Measurements from ENCODE around the gene GOLGA8M.
"Not testable (repeated sequence)": the region's sequence is repeated elsewhere in the genome, so short reads cannot be mapped to it uniquely, and the experiment has no call there.

GOLGA8M gene

DNA sequence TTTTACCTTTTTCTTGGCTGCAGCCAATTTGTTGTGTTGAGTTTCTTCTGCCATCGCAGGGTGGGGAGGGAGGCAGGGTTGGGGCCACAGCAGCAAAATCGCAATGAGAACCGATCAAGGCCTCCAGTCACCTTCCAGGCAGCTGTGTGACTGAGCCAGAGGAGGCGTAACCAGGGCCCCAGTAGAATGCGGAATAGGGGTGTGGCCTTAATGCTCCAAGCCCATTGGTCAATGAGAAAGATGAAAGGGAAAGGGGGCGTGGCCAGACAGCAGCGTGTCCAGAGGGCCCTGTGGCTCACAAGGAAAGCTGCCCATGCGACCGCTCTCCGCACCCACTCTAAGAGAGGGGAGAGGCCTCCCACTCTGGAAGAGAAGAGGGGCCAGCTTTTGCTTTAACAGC, at the start of gene GOLGA8M:
TSS of gene GOLGA8M (minus strand) at position 152 of the 400 bp plus-strand sequence. CDS start at position 54, 98 bp downstream.
- not testable (repeated sequence) for H3K4me3 ChIP-seq (ENCODE audit: low read length in 2 of 2); H3K9me3 ChIP-seq (ENCODE audit: control insufficient read depth in 2 of 2, low read length in 2 of 2); H3K27me3 ChIP-seq (ENCODE audit: control insufficient read depth in 2 of 2, insufficient read depth in 2 of 2, low read length in 2 of 2); H3K27ac ChIP-seq (ENCODE audit: low read depth in 2 of 2, low read length in 2 of 2); H3K9ac ChIP-seq (ENCODE audit: low read depth in 1 of 2, low read length in 2 of 2); H3K36me3 ChIP-seq (ENCODE audit: control insufficient read depth in 2 of 2, insufficient read depth in 2 of 2, low read length in 2 of 2); H3K4me1 ChIP-seq (ENCODE audit: control insufficient read depth in 2 of 2, insufficient read depth in 2 of 2, low read length in 2 of 2)

GRCh38 chr15:28742890-28743289, 30.7 kb upstream of the GOLGA8M start:
- not testable (repeated sequence) for H3K4me1 ChIP-seq (ENCODE audit: control insufficient read depth in 2 of 2, insufficient read depth in 2 of 2, low read length in 2 of 2); H3K9me3 ChIP-seq (ENCODE audit: control insufficient read depth in 2 of 2, low read length in 2 of 2); H3K36me3 ChIP-seq (ENCODE audit: control insufficient read depth in 2 of 2, insufficient read depth in 2 of 2, low read length in 2 of 2); H3K27ac ChIP-seq (ENCODE audit: low read depth in 2 of 2, low read length in 2 of 2); H3K27me3 ChIP-seq (ENCODE audit: control insufficient read depth in 2 of 2, insufficient read depth in 2 of 2, low read length in 2 of 2); H3K9ac ChIP-seq (ENCODE audit: low read depth in 1 of 2, low read length in 2 of 2); H3K4me3 ChIP-seq (ENCODE audit: low read length in 2 of 2)

DNA sequence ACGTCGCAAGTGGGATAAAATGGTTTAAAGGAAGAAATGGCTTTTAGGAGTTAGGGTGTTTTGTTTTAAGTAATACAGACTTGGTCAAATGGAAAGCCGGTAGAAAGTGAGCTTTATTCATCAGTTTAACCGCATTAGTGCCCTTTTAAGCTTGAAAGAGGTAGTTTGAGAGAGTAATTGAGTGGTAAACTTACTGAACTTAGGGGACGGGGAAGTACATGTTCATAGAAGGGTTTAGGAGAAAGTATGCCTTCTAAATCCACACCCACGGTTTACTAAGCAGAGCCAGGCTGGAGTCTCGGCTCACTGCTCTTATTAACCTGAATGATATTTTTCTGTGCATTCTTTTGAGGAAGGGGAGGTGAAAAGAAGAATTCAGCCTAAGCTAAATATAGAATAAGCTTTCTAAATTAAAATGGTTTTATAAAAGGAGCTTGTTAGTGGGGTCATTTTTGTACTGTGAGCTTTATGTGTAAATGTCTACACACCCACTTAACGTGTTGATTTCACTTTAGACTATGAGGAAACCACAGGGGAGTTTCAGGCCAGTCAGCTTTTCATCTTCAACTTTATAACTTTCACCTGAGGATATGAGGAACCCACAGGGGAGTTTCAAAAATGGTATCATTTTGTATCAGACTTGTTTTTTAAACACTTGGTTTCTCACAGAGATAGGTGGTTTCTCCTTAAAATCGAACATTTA, 26.5 kb upstream of the GOLGA8M start:
- H3K27me3 ChIP-seq (ENCODE audit: control insufficient read depth in 2 of 2, insufficient read depth in 2 of 2, low read length in 2 of 2); H3K27ac ChIP-seq (ENCODE audit: low read depth in 2 of 2, low read length in 2 of 2); H3K4me1 ChIP-seq (ENCODE audit: control insufficient read depth in 2 of 2, insufficient read depth in 2 of 2, low read length in 2 of 2); H3K9ac ChIP-seq (ENCODE audit: low read depth in 1 of 2, low read length in 2 of 2); H3K36me3 ChIP-seq (ENCODE audit: control insufficient read depth in 2 of 2, insufficient read depth in 2 of 2, low read length in 2 of 2); H3K9me3 ChIP-seq (ENCODE audit: control insufficient read depth in 2 of 2, low read length in 2 of 2): not testable (repeated sequence)
- H3K4me3 ChIP-seq (ENCODE audit: low read length in 2 of 2), result peak overlapping the region in 1 of 2 donors; percentile 20

- not testable (repeated sequence) for H3K36me3 ChIP-seq (ENCODE audit: control insufficient read depth in 2 of 2, insufficient read depth in 2 of 2, low read length in 2 of 2); H3K9me3 ChIP-seq (ENCODE audit: control insufficient read depth in 2 of 2, low read length in 2 of 2); H3K9ac ChIP-seq (ENCODE audit: low read depth in 1 of 2, low read length in 2 of 2); H3K27me3 ChIP-seq (ENCODE audit: control insufficient read depth in 2 of 2, insufficient read depth in 2 of 2, low read length in 2 of 2); H3K4me1 ChIP-seq (ENCODE audit: control insufficient read depth in 2 of 2, insufficient read depth in 2 of 2, low read length in 2 of 2)
- Histone ChIP-seq H3K27ac (ENCODE audit: low read depth in 2 of 2, low read length in 2 of 2) (peak overlapping the region in 1 of 2 donors; percentile 47), H3K4me3 (ENCODE audit: low read length in 2 of 2) (peak overlapping the region in 1 of 2 donors; percentile 20)
Measured at GRCh38 chr15:28738200-28738561, 26.0 kb upstream of the GOLGA8M start.

DNA sequence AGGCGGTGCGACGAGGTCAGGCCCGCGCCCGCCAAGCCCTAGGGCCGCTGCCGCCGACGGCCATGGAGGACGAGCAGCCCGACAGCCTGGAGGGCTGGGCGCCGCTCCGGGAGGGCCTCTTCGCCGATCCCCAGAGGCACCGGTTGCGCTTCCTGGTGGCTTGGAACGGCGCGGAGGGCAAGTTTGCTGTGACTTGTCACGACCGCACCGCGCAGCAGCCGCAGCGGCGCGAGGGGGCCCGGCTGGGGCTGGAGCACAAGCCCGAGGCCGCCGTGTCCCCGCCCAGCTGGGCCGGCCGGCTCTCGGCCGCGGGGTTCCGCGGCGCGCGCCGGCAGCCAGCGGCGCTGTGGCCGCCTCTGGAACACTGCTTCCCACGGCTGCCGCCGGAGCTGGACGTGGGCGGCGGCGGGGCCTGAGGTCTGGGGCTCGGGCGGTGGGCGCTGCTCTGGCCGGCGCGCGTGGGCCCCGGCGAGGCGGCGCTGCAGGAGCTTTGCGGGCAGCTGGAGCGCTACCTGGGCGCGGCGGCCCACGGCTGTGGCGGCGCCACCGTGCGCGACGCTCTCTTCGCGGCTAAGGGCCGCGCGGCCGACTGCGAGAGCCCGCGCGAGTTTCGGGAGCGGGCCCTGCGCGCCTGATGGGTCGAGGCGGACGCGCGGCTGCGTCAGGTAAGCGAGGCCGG, 25.4 kb upstream of the GOLGA8M start:
- H3K4me1 ChIP-seq (ENCODE audit: control insufficient read depth in 2 of 2, insufficient read depth in 2 of 2, low read length in 2 of 2); H3K9me3 ChIP-seq (ENCODE audit: control insufficient read depth in 2 of 2, low read length in 2 of 2); H3K36me3 ChIP-seq (ENCODE audit: control insufficient read depth in 2 of 2, insufficient read depth in 2 of 2, low read length in 2 of 2); H3K27me3 ChIP-seq (ENCODE audit: control insufficient read depth in 2 of 2, insufficient read depth in 2 of 2, low read length in 2 of 2); H3K9ac ChIP-seq (ENCODE audit: low read depth in 1 of 2, low read length in 2 of 2): not testable (repeated sequence)
- Histone ChIP-seq H3K4me3 (ENCODE audit: low read length in 2 of 2) (peak overlapping the region; percentile 7 to 23), H3K27ac (ENCODE audit: low read depth in 2 of 2, low read length in 2 of 2) (peak overlapping the region; percentile 9 to 47)

DNA sequence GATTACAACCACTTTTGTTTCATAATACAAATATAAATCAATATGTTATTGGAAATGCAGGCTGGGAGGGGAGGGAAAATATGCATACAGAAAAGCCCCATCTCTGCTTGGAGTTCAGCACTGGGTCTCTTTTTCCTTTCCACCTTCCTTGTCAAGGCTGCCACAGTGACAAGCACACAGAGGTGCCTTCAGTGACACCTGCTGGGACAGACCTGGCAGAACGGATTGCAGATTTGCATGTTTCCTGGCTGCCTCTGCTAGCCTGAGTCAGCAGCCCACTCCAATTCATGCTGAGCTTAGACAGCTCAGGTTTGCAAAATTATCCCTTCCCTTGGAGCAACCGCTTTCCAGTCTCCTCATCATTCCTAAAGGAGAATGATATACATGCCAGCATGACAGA, 15.8 kb upstream of the GOLGA8M start:
- not testable (repeated sequence) for H3K36me3 ChIP-seq (ENCODE audit: control insufficient read depth in 2 of 2, insufficient read depth in 2 of 2, low read length in 2 of 2); H3K27me3 ChIP-seq (ENCODE audit: control insufficient read depth in 2 of 2, insufficient read depth in 2 of 2, low read length in 2 of 2); H3K9ac ChIP-seq (ENCODE audit: low read depth in 1 of 2, low read length in 2 of 2); H3K9me3 ChIP-seq (ENCODE audit: control insufficient read depth in 2 of 2, low read length in 2 of 2); H3K4me3 ChIP-seq (ENCODE audit: low read length in 2 of 2); H3K27ac ChIP-seq (ENCODE audit: low read depth in 2 of 2, low read length in 2 of 2); H3K4me1 ChIP-seq (ENCODE audit: control insufficient read depth in 2 of 2, insufficient read depth in 2 of 2, low read length in 2 of 2)

DNA sequence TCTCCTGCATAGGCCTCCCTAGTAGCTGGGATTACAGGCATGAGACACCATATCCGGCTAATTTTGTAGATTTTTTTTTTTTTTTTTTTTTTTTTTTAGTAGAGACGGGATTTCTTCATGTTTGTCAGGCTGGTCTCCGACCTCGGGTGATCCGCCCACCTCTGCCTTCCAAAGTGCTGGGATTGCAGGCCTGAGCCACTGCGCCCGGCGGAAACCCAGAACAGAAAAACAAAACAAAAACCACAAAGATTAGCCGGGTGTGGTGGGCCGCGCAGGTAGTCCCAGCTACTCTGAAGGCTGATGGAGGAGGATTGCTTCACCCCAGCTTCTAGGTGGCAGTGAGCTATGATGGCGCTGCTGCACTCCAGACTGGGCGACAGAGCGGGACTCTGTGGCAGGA, 14.8 kb upstream of the GOLGA8M start:
- H3K4me1 ChIP-seq (ENCODE audit: control insufficient read depth in 2 of 2, insufficient read depth in 2 of 2, low read length in 2 of 2); H3K27ac ChIP-seq (ENCODE audit: low read depth in 2 of 2, low read length in 2 of 2); H3K4me3 ChIP-seq (ENCODE audit: low read length in 2 of 2); H3K9me3 ChIP-seq (ENCODE audit: control insufficient read depth in 2 of 2, low read length in 2 of 2); H3K27me3 ChIP-seq (ENCODE audit: control insufficient read depth in 2 of 2, insufficient read depth in 2 of 2, low read length in 2 of 2); H3K36me3 ChIP-seq (ENCODE audit: control insufficient read depth in 2 of 2, insufficient read depth in 2 of 2, low read length in 2 of 2); H3K9ac ChIP-seq (ENCODE audit: low read depth in 1 of 2, low read length in 2 of 2): not testable (repeated sequence)

DNA sequence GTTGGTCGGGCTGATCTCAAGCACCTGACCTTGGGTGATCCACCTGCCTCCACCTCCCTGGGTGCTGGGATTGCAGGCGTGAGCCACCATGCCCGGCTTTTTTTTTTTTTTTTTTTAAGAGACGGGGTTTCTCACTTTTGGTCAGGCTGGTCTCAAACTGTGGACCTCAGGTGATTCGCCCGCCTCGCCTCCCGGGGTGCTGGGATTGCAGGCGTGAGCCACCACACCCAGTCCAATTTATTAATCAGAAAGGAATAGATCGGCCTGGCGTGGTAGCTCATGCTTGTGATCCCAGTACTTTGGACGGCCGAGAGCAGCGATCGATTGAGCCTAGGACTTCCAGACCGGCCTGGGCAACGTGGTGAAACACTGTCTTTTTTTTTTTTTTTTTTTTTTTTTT, 13.9 kb upstream of the GOLGA8M start:
- Histone ChIP-seq H3K4me1 (ENCODE audit: control insufficient read depth in 2 of 2, insufficient read depth in 2 of 2, low read length in 2 of 2) (no peaks in the 10 kb centered on the region), H3K4me3 (ENCODE audit: low read length in 2 of 2) (no peak overlapping the region), H3K27me3 (ENCODE audit: control insufficient read depth in 2 of 2, insufficient read depth in 2 of 2, low read length in 2 of 2) (no peaks in the 10 kb centered on the region), H3K9me3 (ENCODE audit: control insufficient read depth in 2 of 2, low read length in 2 of 2) (no peaks in the 10 kb centered on the region), H3K36me3 (ENCODE audit: control insufficient read depth in 2 of 2, insufficient read depth in 2 of 2, low read length in 2 of 2) (no peaks in the 10 kb centered on the region), H3K9ac (ENCODE audit: low read depth in 1 of 2, low read length in 2 of 2) (no peak overlapping the region), H3K27ac (ENCODE audit: low read depth in 2 of 2, low read length in 2 of 2) (no peak overlapping the region)

- H3K9ac ChIP-seq (ENCODE audit: low read depth in 1 of 2, low read length in 2 of 2), result no peak overlapping the region
- H3K4me1 ChIP-seq (ENCODE audit: control insufficient read depth in 2 of 2, insufficient read depth in 2 of 2, low read length in 2 of 2), result no peaks in the 10 kb centered on the region
- H3K4me3 ChIP-seq (ENCODE audit: low read length in 2 of 2), result no peak overlapping the region
- no peak overlapping the region for H3K27ac ChIP-seq (ENCODE audit: low read depth in 2 of 2, low read length in 2 of 2)
- H3K27me3 ChIP-seq (ENCODE audit: control insufficient read depth in 2 of 2, insufficient read depth in 2 of 2, low read length in 2 of 2), result no peaks in the 10 kb centered on the region
- no peaks in the 10 kb centered on the region for H3K36me3 ChIP-seq (ENCODE audit: control insufficient read depth in 2 of 2, insufficient read depth in 2 of 2, low read length in 2 of 2)
- H3K9me3 ChIP-seq (ENCODE audit: control insufficient read depth in 2 of 2, low read length in 2 of 2), result no peaks in the 10 kb centered on the region
Measured at GRCh38 chr15:28725556-28725955, 13.3 kb upstream of the GOLGA8M start.

DNA sequence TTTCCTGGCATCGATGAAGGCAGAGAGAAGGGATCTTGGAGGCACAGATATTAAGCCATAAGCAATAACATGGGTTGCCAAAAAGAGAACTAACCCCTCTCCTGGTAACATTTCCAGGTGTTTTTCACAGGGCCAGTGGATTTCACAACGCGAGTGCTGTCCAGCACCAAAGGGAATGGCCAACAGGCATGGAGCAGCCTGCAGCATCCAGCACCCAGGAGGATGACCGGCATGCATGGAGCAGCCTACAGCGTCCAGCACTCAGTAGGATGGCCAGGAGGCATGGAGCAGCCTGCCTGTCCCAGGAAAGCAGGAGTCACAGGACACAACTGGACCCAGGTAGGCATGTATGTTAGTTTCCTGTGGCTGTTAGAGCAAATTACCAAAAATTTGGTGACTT, 11.8 kb upstream of the GOLGA8M start:
- H3K4me1 ChIP-seq (ENCODE audit: control insufficient read depth in 2 of 2, insufficient read depth in 2 of 2, low read length in 2 of 2); H3K27ac ChIP-seq (ENCODE audit: low read depth in 2 of 2, low read length in 2 of 2); H3K9ac ChIP-seq (ENCODE audit: low read depth in 1 of 2, low read length in 2 of 2); H3K27me3 ChIP-seq (ENCODE audit: control insufficient read depth in 2 of 2, insufficient read depth in 2 of 2, low read length in 2 of 2); H3K36me3 ChIP-seq (ENCODE audit: control insufficient read depth in 2 of 2, insufficient read depth in 2 of 2, low read length in 2 of 2); H3K4me3 ChIP-seq (ENCODE audit: low read length in 2 of 2); H3K9me3 ChIP-seq (ENCODE audit: control insufficient read depth in 2 of 2, low read length in 2 of 2): not testable (repeated sequence)
